Prostate gland (tissue), 2 donors: ENCODE results near the gene NGEF. TPM values are rescaled to one million over a fixed set of nuclear protein-coding genes. Genes with fewer than 3 reads are reported as not detected.

Experiments used
- DNase-seq: peaks from one replicate; pipeline ENCODE4 v3.0.0-alpha.2; 2019; ENCODE audit warnings: low spot score
- H3K27ac ChIP-seq, 2 donors: fragments of 200-600 bp; sonication (generic); 2 replicates each; pipeline ENCODE4 v1.5.1; 2017 to 2019
- H3K27me3 ChIP-seq: fragments of 200-600 bp; sonication (generic); replicated peaks from 2 replicates; pipeline ENCODE4 v1.5.1; 2019; ENCODE audit not compliant: insufficient read depth
- H3K36me3 ChIP-seq, 2 donors: fragments of 200-600 bp; sonication (generic); 1 replicate in 1 of 2; 2 replicates in 1 of 2; pipeline versions ENCODE4 v1.5.1 to v1.8.1; 2017 to 2019
- H3K4me1 ChIP-seq: fragments of 200-600 bp; sonication (generic); replicated peaks from 2 replicates; pipeline ENCODE4 v1.5.1; 2019
- H3K4me3 ChIP-seq, 2 donors: fragments of 200-600 bp; sonication (generic); 2 replicates each; pipeline ENCODE4 v1.5.1; 2017 to 2019
- H3K9me3 ChIP-seq: fragments of 200-600 bp; sonication (generic); 2 replicates; pipeline ENCODE4 v1.5.1; 2017
- CTCF ChIP-seq, 4 experiments: fragments of 200-600 bp in 2 of 4; fragments of 450-650 bp in 2 of 4; sonication (generic) in 2 of 4; IDR thresholded peaks; 1 replicate in 3 of 4; 2 replicates in 1 of 4; pipeline ENCODE4 v1.5.1; 2016 to 2019; ENCODE audit warnings: antibody characterized with exemption in 4 of 4, mild to moderate bottlenecking in 2 of 4, moderate library complexity in 2 of 4
- POLR2A ChIP-seq: fragments of 450-650 bp; IDR thresholded peaks from one replicate; pipeline ENCODE4 v1.6.1; 2016; ENCODE audit warnings: antibody characterized with exemption, mild to moderate bottlenecking
- POLR2AphosphoS5 ChIP-seq: sonication (generic); formaldehyde crosslinking; IDR thresholded peaks from one replicate; pipeline ENCODE4 v1.6.1; 2017; ENCODE audit warnings: antibody characterized with exemption
- WGBS: methylation state at CpG from one replicate; pipeline ENCODE4 v1.1.5; 2018; 5-methylcytosine and 5-hydroxymethylcytosine counted together
- intact Hi-C: fragments of 100-400 bp; cut with DNase I; formaldehyde crosslinking; loops from one replicate; pipeline ENCODE4 v1.14.2; 2022
- total RNA-seq, 2 donors: library from RNA; depleted of rRNA; stranded (reverse); fragments of >200 nt; gene quantifications; one replicate each; pipeline ENCODE4 v1.1.0, GENCODE V29; 2016

Gene NGEF
- total RNA-seq, 2 donors from 2014 or later = 2.0 to 19.0 TPM

GRCh38 chr2:232871418-232871834, 141.6 kb downstream of the NGEF start:
- Histone ChIP-seq H3K27me3 (no peaks in the 10 kb centered on the region), H3K9me3 (no peaks in the 10 kb centered on the region), H3K36me3 (no peaks in the 10 kb centered on the region), H3K27ac (no peak overlapping the region), H3K4me3 (no peak overlapping the region), H3K4me1 (no peaks in the 10 kb centered on the region)
- intact Hi-C loops = no loop called here
- TF ChIP-seq POLR2AphosphoS5 (no peak), CTCF (IDR thresholded peaks at IDR 0.05) (no peak)
- WGBS = 84% methylated on average over 15 of the region's 15 CpGs
- DNase-seq = no peak

DNA sequence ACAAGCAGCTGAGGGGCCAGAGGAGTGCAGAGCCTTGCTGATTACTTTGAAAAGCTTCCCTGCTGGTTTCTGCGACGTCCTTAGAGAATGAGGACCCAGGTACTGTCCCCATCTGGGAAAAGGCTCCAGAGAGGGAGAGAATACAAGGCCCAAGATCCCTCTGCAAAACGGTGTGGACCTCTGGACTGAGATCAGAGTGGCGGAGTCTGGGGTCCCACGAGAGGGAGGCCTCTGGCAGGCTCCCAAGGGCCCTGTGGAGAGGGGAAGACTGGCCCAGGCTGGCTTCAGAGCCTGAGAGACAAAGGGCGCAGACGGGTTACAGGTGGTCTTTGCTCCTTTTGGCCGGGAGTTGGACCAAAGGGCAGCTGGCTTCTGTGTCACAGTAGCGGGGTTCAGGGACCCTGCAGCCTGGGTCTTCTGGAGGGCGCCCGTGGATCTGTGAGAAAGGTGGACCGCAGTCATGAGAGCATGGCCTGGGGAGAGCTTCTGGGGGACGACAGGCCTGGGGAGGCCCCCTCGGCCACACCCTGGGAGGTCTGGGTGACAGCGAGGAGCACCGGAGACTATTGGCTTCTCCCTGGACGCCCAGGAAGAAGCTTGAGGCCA, 142.2 kb downstream of the NGEF start:
- H3K36me3 ChIP-seq = no peaks in the 10 kb centered on the region
- intact Hi-C loops = no loop called here
- 83% methylated on average over 17 of the region's 17 CpGs for WGBS
- no peak overlapping the region for H3K4me3 ChIP-seq
- TF ChIP-seq CTCF (IDR thresholded peaks at IDR 0.05) (no peak), POLR2AphosphoS5 (no peak), POLR2A (no peak)
- no peak for DNase-seq
- no peaks in the 10 kb centered on the region for H3K9me3 ChIP-seq
- no peaks in the 10 kb centered on the region for H3K27me3 ChIP-seq
- no peaks in the 10 kb centered on the region for H3K4me1 ChIP-seq
- no peak overlapping the region for H3K27ac ChIP-seq

DNA sequence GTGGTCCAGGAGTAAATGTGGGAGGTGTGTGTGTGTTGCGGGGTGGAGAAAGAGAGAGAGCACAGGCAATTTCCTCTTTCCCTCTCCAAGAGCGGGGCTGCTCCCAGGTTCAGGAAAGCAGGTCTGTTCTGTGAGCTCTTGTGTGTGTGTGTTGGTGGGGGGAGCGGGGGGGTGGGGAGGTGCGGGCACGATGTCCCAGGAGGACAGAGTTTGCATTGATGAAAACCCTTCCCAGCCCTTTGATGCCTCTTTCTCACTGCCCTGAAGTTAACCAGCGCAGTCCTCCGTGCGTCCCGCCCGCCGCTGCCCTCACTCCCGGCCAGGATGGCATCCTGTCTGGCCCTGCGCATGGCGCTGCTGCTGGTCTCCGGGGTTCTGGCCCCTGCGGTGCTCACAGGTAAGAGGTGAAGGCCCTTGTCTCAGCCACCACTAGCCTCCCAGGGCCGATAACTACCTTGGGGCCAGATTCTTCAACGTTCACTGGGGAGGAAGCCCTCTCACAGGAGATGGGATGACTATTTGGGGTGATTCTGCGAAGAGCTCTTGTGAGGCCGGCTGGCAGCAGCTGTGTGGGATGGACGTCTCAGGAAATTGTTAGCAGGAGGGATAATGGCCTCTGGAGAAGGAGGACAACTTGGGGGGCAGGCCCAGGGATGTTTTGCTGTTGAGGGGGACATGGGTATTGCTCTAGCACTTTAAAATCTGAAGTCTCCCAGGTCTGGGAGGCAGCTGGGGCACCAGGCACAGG, 142.9 kb downstream of the NGEF start, which contains the start of gene SNORC:
Gene SNORC (plus strand): TSS at position 247 of the 748 bp plus-strand sequence. CDS start 78 bp downstream, at position 325.
- Histone ChIP-seq H3K4me1 (no peaks in the 10 kb centered on the region), H3K27ac (no peak within 1 kb of the TSS), H3K36me3 (no peaks in the 10 kb centered on the region), H3K9me3 (no peaks in the 10 kb centered on the region), H3K4me3 (no peak within 1 kb of the TSS), H3K27me3 (no peaks in the 10 kb centered on the region)
- intact Hi-C loops = no loop called here
- 90% methylated on average over 21 of the region's 21 CpGs for WGBS
- no peak for DNase-seq
- TF ChIP-seq CTCF (IDR thresholded peaks at IDR 0.05) = no peak
- TF ChIP-seq POLR2A = no peak
- TF ChIP-seq POLR2AphosphoS5 = no peak

DNA sequence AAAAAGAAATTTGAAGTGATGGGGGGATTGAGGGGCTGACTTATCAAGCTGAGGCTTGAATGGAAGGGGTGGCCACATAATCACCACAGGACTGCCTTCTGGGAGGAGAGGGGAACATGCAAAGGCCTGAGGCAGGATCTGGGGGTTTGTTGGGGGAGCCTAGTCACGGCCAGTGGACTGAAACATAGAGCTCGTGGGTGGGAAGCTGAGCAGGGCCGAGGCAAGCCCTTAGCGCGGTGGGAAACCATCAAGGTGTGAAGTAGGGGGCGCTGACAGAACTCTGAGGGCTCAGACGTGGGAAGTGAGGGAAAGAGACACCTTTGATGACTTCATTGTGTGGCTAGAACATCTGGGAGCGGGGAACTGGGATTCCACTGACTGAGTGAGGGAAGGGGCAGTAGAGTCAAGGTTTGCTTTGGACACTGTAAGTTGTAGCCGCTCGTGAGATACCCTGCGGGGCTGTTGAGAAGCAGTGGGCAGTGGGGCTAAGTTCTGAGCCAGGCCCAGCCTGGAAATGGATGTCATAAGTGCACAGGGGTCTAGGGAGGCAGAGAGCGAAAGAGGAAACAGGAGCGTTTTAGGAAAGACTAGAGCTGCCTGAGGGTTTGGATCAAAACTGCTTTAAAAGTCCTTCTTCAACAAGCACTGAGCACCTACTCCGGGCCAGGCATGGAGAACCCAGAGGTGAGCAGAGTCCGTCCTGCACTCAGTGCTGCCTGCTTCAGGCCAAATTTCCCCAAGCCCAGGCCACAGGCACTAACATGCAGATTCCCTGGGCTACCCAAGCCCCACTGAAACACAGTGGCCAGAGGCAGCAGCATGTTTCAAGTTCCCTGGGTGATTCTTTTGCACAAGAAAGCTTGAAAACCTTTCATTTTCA, 143.7 kb downstream of the NGEF start:
- H3K27ac ChIP-seq = no peak overlapping the region
- no peaks in the 10 kb centered on the region for H3K27me3 ChIP-seq
- no peak overlapping the region for H3K4me3 ChIP-seq
- TF ChIP-seq POLR2A (no peak), CTCF (IDR thresholded peaks at IDR 0.05) (no peak), POLR2AphosphoS5 (no peak)
- no peaks in the 10 kb centered on the region for H3K36me3 ChIP-seq
- intact Hi-C loops = no loop called here
- no peaks in the 10 kb centered on the region for H3K4me1 ChIP-seq
- WGBS = 71% methylated on average over 15 of the region's 15 CpGs
- DNase-seq = no peak
- H3K9me3 ChIP-seq = no peaks in the 10 kb centered on the region
